Panc1 (cell line): ENCODE data around the gene CD80. TPM values are rescaled to one million over a fixed set of nuclear protein-coding genes. Genes with fewer than 3 reads are reported as not detected.

Experiments used
- ATAC-seq: fragments of 200-7000 bp; cut with Tn5 transposase; 2 replicates; pipeline ENCODE4 v1.9.1; 2020; ENCODE audit warnings: mild to moderate bottlenecking, moderate library complexity
- BruUV-seq: library from RNA; stranded (reverse); fragments of 400-500 nt; replicated peaks from 2 replicates; lab custom pipeline; 2021; lab: Mats Ljungman, UMichigan
- CTCF ChIA-PET: fragments of 300-600 bp; sonication (Branson Sonifier 250); formaldehyde crosslinking; loops from one replicate; lab custom pipeline; 2022; ENCODE audit warnings: antibody characterized with exemption; lab: Charles Lee
- POLR2A ChIA-PET: fragments of 300-600 bp; sonication (Branson Sonifier 250); formaldehyde crosslinking; loops from one replicate; lab custom pipeline; 2022; ENCODE audit warnings: antibody characterized with exemption; lab: Charles Lee
- DNase-seq: peaks from one replicate; pipeline ENCODE4 v3.0.0-alpha.2; 2010; ENCODE audit warnings: low read depth, low spot score
- H3K27ac ChIP-seq: 2 replicates; pipeline ENCODE4 v1.5.1; 2011; ENCODE audit warnings: mild to moderate bottlenecking, low read length, inconsistent platforms
- H3K27me3 ChIP-seq: fragments of 200-500 bp; sonication (Bioruptor generic); 2 replicates; pipeline ENCODE4 v1.6.0; 2014; ENCODE audit warnings: low read length, inconsistent platforms; ENCODE audit not compliant: control insufficient read depth, insufficient read depth
- H3K36me3 ChIP-seq: fragments of 200-500 bp; sonication (Bioruptor generic); 2 replicates; pipeline ENCODE4 v1.5.1; 2014; ENCODE audit warnings: inconsistent platforms, mild to moderate bottlenecking, low read length, moderate library complexity; ENCODE audit not compliant: control insufficient read depth, insufficient read depth
- H3K4me1 ChIP-seq: 2 replicates; pipeline ENCODE4 v1.5.1; 2011; ENCODE audit warnings: inconsistent platforms, mild to moderate bottlenecking, low read length, moderate library complexity; ENCODE audit not compliant: control insufficient read depth, insufficient read depth
- H3K4me3 ChIP-seq, 2 experiments: 2 replicates each; pipeline ENCODE4 v1.5.1; 2011 to 2012; ENCODE audit warnings: low read depth in 2 of 2, low read length in 2 of 2, mild to moderate bottlenecking in 2 of 2, inconsistent platforms in 1 of 2, moderate library complexity in 1 of 2
- H3K9me3 ChIP-seq: fragments of 200-500 bp; sonication (Bioruptor generic); 2 replicates; pipeline ENCODE4 v1.5.1; 2014; ENCODE audit warnings: low read depth, mild to moderate bottlenecking, inconsistent platforms, low read length, moderate library complexity; ENCODE audit not compliant: control insufficient read depth, insufficient read depth
- CTCF ChIP-seq: fragments of 450-650 bp; IDR thresholded peaks from 2 replicates; pipeline ENCODE4 v1.5.1; 2017; ENCODE audit warnings: mild to moderate bottlenecking
- POLR2AphosphoS5 ChIP-seq: IDR thresholded peaks from 2 replicates; pipeline ENCODE4 v1.6.1; 2012; ENCODE audit warnings: mild to moderate bottlenecking, low read depth, low read length, moderate library complexity
- REST ChIP-seq, 2 experiments: IDR thresholded peaks; 2 replicates each; pipeline ENCODE4 v1.6.1; 2011 to 2012; ENCODE audit warnings: low read depth in 2 of 2, control low read depth in 1 of 2, low read length in 1 of 2, mild to moderate bottlenecking in 1 of 2, moderate library complexity in 1 of 2; ENCODE audit not compliant: insufficient read depth in 1 of 2
- SIN3A ChIP-seq: IDR thresholded peaks from 2 replicates; pipeline ENCODE4 v1.6.1; 2012; ENCODE audit warnings: low read depth, mild to moderate bottlenecking, low read length, moderate library complexity, borderline replicate concordance; ENCODE audit not compliant: insufficient read depth
- TCF7L2 ChIP-seq: IDR thresholded peaks from 2 replicates; pipeline ENCODE4 v1.6.1; 2011; ENCODE audit warnings: mild to moderate bottlenecking, low read depth, low read length, inconsistent platforms
- in situ Hi-C: cut with HindIII; loops from 2 replicates; pipeline ENCODE4 v1.10.0; 2016; ENCODE audit warnings: low sequenced_read_pairs, low pct_unique_long_range_greater_than_20kb
- intact Hi-C: fragments of 100-400 bp; cut with micrococcal nuclease; formaldehyde crosslinking; loops from one replicate; pipeline ENCODE4 v1.10.0; 2022; ENCODE audit not compliant: unreplicated experiment
- total RNA-seq: library from RNA; stranded (reverse); gene quantifications from one replicate; pipeline ENCODE4 v1.2.1, GENCODE V29; 2021; ENCODE audit not compliant: unreplicated experiment

CD80 gene
- total RNA-seq, 1 experiment from 2014 or later: 0.15 TPM

GRCh38 chr3:119510690-119511089 lies 48.7 kb downstream of the CD80 start:
- no peak for DNase-seq
- H3K4me3 ChIP-seq: no peak overlapping the region
- no peaks in the 10 kb centered on the region for H3K27me3 ChIP-seq
- H3K4me1 ChIP-seq: no peaks in the 10 kb centered on the region
- H3K36me3 ChIP-seq: peaks cover 34% of the 10 kb centered on the region
- ATAC-seq: no peak
- ChIA-PET CTCF (no interaction called here), POLR2A (no interaction called here)
- H3K27ac ChIP-seq: no peak overlapping the region
- intact Hi-C loops: no loop called here
- no TSS peak for BruUV-seq
- in situ Hi-C loops: no loop called here
- no peaks in the 10 kb centered on the region for H3K9me3 ChIP-seq
- TF ChIP-seq POLR2AphosphoS5 (no peak), TCF7L2 (no peak), SIN3A (no peak), CTCF (no peak), REST (IDR thresholded peaks at IDR 0.05; ENCODE audit: insufficient read depth in 1 of 2, low read depth in 2 of 2, low read length in 1 of 2) (no peak)

GRCh38 chr3:119508172-119508845 lies 51.1 kb downstream of the CD80 start:
- ATAC-seq (no peak), DNase-seq (no peak)
- POLR2A ChIA-PET: no interaction called here
- Histone ChIP-seq H3K4me3 (no peak overlapping the region), H3K27me3 (no peaks in the 10 kb centered on the region), H3K9me3 (no peaks in the 10 kb centered on the region), H3K4me1 (no peaks in the 10 kb centered on the region; the same call in 1 of the 2 replicates), H3K36me3 (peaks cover 20% of the 10 kb centered on the region), H3K27ac (no peak overlapping the region)
- intact Hi-C loops: no loop called here
- CTCF ChIA-PET: no interaction called here
- TF ChIP-seq SIN3A: no peak
- in situ Hi-C loops: no loop called here
- no TSS peak for BruUV-seq

GRCh38 chr3:119507404-119507803 lies 52.0 kb downstream of the CD80 start:
- Histone ChIP-seq H3K4me1 (no peaks in the 10 kb centered on the region; the same call in 1 of the 2 replicates), H3K27me3 (no peaks in the 10 kb centered on the region), H3K4me3 (no peak overlapping the region), H3K36me3 (peaks cover 22% of the 10 kb centered on the region), H3K27ac (no peak overlapping the region), H3K9me3 (no peaks in the 10 kb centered on the region)
- in situ Hi-C loops (no loop called here), intact Hi-C loops (no loop called here)
- ATAC-seq: no peak
- POLR2A ChIA-PET: no interaction called here
- BruUV-seq: no TSS peak
- TF ChIP-seq REST (IDR thresholded peaks at IDR 0.05; ENCODE audit: insufficient read depth in 1 of 2, low read depth in 2 of 2, low read length in 1 of 2): no peak
- TF ChIP-seq TCF7L2: no peak
- no peak for TF ChIP-seq CTCF
- TF ChIP-seq SIN3A: no peak
- no peak for TF ChIP-seq POLR2AphosphoS5
- no peak for DNase-seq
- CTCF ChIA-PET: no interaction called here
